Erythroblast (primary cell): Measurements from ENCODE around the gene INO80D.
A peak's percentile ranks its signal among the peaks of the same experiment; 100 is the strongest.
"Not testable (repeated sequence)": the region's sequence is repeated elsewhere in the genome, so short reads cannot be mapped to it uniquely, and the experiment has no call there.

Experiments
- DNase-seq, 2 experiments: peaks; one replicate each; lab custom pipeline; 2025; lab: John Stamatoyannopoulos, UW
- GATA1 ChIP-seq: IDR thresholded peaks from 2 replicates; pipeline ENCODE4 v1.6.1; 2011; ENCODE audit warnings: low read depth, mild to moderate bottlenecking, control low read depth, low read length, moderate library complexity
- POLR2A ChIP-seq: IDR thresholded peaks from 2 replicates; pipeline ENCODE4 v1.6.1; 2011; ENCODE audit warnings: mild to moderate bottlenecking, low read length

INO80D gene

GRCh38 chr2:206071807-206072206 is 14.2 kb downstream of the INO80D start:
- DNase-seq: no peak
- no peak for TF ChIP-seq GATA1
- TF ChIP-seq POLR2A: no peak

GRCh38 chr2:206069417-206069816 is 16.6 kb downstream of the INO80D start:
- DNase-seq: peak; percentile 50 to 76
- TF ChIP-seq POLR2A (no peak), GATA1 (no peak)

- TF ChIP-seq POLR2A (no peak), GATA1 (no peak)
These were observed 17.8 kb downstream of the INO80D start for GRCh38 chr2:206068207-206068606.

GRCh38 chr2:206064077-206064476 is 21.9 kb downstream of the INO80D start:
- peak; percentile 20 to 22 for DNase-seq
- no peak for TF ChIP-seq POLR2A
- TF ChIP-seq GATA1: no peak

More at GRCh38 chr2:206068207-206068606, 17.8 kb downstream of the INO80D start:
- DNase-seq: no peak

DNA sequence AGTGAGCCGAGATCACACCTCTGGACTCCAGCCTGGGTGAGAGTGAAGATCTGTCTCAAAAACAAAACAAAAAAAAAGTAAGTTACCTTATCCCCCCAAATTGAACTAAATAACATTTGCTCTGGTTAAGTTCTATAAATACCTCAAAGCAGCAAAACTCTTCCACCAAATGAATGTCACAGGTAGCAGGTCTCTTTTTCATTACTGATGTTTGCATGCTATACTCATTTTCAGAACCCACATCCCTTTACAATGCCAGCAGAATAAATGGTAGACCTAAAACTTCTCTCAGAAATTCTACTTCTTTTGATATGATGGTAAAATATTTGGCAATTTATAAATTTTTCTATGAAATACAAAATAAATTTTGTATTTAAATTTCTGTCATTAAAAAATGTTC is 22.3 kb downstream of the INO80D start:
- no peak for DNase-seq
- no peak for TF ChIP-seq GATA1
- no peak for TF ChIP-seq POLR2A

DNA sequence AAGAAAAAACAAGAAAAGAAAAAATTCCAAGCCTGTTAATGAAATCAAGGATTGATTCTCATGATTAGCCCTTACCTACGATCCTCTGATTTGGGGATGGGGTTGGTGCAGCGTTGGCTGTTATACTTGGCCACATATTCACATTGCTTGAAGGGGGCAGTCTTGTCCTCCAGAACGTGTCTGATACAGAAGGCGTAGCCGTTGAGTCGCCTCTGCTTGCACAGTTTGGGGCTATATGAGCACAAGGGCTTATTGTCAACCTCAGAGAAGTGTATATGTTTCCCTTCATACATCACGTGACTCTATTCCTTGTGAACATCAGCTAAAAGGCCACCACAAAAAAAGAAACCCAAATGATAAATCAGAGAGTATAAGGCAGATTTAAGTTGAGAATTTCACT is 23.2 kb downstream of the INO80D start:
- DNase-seq: peak in 1 of 2 experiments; percentile 9
- no peak for TF ChIP-seq POLR2A
- TF ChIP-seq GATA1: no peak

- no peak for DNase-seq
- no peak for TF ChIP-seq POLR2A
These were observed 29.7 kb downstream of the INO80D start for GRCh38 chr2:206056286-206056685.

DNA sequence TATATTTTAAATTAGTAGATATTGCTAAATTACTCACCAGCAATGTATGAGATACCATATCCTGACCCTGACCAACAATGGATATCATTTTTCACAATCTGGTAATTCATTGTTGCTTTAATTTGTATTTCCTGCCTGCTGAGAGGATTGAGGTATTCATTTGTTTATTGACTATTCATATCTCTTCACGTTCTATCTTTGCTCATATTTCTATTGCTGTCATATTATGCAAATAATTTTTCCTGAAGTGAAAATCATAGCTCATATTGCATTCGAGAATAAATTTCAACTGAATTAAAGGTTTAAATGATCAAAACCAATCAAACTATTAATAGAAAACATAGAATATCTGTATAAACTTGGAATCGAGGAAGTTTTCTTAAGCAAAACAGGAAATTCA is 31.0 kb downstream of the INO80D start:
- no peak for DNase-seq
- TF ChIP-seq POLR2A: no peak
- TF ChIP-seq GATA1: no peak

DNA sequence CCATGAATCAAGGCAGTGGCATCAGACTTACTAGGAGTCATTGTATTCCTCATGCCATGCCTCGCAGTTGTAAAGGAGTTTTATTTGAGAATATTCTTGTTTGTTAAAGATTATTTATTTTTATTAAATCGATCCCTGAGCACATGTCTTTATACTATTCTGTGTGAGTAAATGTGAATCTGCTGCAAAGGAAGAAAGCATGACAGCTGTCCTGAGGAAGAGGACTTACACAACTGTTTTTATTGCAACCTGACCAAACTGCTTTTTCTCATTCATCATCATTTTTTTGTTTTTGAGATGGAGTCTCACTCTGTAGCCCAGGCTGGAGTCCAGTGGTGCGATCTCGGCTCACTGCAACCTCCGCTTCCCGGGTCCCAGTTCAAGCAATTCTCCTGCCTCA is 34.1 kb downstream of the INO80D start:
- no peak for TF ChIP-seq GATA1
- no peak for TF ChIP-seq POLR2A
- DNase-seq: no peak

GRCh38 chr2:206049392-206049791 is 36.6 kb downstream of the INO80D start:
- no peak for DNase-seq
- no peak for TF ChIP-seq POLR2A

GRCh38 chr2:206045251-206045650 is 40.7 kb downstream of the INO80D start:
- TF ChIP-seq GATA1 (no peak), POLR2A (no peak)
- no peak for DNase-seq

GRCh38 chr2:206040525-206040924 is 45.4 kb downstream of the INO80D start:
- TF ChIP-seq GATA1: no peak
- DNase-seq: peak in 1 of 2 experiments; percentile 3

GRCh38 chr2:206035393-206035792 is 50.6 kb downstream of the INO80D start:
- not testable (repeated sequence) for DNase-seq

DNA sequence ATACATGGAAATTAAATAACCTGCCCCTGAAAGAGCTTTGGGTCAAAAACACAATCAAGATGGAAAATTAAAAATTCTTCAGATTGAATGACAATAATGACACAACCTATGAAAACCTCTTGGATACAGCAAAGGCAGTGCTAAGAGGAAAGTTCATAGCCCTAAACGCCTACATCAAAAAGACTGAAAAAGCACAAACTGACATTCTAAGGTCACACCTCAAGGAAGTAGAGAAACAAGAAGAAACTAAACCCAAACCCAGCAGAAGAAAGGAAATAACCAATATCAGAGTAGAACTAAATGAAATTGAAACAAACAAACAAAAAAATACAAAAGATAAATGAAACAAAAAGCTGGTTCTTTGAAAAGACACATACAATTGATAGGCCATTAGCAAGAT is 52.5 kb downstream of the INO80D start:
- DNase-seq: not testable (repeated sequence)

GRCh38 chr2:206031950-206032567 is 53.9 kb downstream of the INO80D start:
- no peak for DNase-seq
- TF ChIP-seq GATA1 (no peak), POLR2A (no peak)

DNA sequence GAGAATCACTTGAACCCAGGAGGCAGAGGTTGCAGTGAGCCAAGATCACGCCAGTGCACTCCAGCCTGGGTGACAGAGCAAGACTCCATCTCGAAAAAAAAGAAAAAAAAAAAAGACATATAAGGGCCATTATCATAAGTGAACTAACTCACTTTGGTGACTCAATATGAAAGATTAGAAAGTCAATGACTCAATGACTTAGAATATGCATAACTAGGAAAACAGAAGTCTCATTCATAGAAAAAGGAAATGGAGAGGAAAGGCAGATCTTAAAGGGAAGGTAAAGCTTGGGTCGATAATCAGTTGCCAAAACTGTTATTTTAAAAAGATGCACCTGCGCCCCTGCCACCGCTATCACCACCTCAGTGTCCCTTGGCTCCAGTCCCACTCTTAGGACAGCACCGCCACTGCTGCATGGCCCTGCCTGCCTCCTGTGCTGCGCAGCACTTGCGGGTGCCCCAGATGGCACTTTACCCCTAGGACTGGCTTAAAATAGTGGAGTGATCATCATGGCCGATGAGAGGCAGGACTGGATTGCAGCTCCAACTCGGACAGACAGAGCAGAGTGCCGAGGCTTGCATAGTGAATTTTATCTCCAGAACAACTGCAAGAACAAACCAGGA is 54.7 kb downstream of the INO80D start:
- TF ChIP-seq GATA1 (no peak), POLR2A (no peak)
- no peak for DNase-seq
